ENCODE measurements around the gene SMIM32.

SMIM32 gene

DNA sequence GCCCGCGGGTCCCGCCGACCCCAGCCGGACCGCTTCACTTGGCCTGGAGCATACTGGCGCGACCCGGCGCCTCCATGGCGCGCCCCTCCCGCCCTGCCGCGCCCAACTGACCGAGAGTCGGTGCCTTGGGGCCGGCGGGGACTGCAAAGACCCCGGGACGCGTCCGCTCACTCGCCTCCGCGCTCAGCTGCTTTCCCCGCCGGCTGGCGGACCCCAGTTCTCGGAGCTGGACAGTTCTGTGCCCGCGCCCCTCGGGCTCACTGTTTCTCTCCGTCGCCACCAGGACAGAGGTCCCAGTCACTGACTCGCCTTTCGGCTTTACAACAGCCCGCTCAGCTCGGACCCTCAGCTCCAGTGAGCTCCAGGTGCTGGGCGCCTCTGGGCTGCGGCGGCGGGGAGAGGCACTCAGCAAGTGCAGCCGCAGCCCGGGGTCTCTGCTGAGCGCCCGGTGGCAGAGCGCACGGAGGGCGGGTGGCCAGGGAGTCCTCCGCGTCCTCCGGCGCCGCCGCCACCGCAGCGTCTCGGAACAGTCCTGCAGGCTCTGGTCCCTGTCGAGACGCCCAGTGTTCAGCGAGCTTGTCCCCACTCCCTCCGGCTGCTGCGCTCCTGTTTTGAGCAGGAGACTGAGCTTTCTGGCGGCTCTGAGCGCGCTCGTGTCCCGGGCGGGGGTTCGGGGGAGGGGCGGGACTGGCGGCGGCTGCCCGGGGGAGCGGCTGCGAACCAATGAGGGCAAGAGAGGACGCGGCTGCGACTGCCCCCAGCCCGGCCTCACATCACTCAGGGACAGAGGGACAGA, at the start of gene SMIM32:
Gene SMIM32 (minus strand): TSS at position 637 of the 796 bp plus-strand sequence. CDS start 638 bp downstream, outside the sequence.
- TF ChIP-seq ZNF274 (IDR thresholded peaks at IDR 0.05; ENCODE audit: low read depth, low read length), result no peak
- H3K4me3 ChIP-seq (ENCODE audit: low read length), result no peak within 1 kb of the TSS

DNA sequence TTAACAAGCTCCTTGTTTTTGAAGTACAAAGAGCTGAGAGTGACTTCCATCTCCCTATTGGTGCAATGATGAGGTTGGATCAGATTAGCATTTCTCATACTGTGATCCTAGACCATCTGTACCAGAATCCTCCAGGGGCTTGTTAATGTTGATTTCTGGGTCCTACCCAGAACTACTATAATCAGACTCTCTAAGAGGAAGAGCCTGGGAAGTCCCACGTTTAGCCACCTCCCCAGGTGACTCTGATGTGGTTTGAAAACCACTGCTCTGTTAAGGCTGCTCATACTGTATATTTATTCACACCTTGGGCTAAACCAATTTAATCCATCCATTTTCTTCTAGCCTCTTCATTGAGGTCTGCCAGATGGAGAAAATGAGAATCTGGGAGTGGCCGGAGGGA, 49.6 kb upstream of the SMIM32 start:
- no peak for TF ChIP-seq ZNF274 (IDR thresholded peaks at IDR 0.05; ENCODE audit: low read depth, low read length)
- H3K4me3 ChIP-seq (ENCODE audit: low read length), result no peak overlapping the region

DNA sequence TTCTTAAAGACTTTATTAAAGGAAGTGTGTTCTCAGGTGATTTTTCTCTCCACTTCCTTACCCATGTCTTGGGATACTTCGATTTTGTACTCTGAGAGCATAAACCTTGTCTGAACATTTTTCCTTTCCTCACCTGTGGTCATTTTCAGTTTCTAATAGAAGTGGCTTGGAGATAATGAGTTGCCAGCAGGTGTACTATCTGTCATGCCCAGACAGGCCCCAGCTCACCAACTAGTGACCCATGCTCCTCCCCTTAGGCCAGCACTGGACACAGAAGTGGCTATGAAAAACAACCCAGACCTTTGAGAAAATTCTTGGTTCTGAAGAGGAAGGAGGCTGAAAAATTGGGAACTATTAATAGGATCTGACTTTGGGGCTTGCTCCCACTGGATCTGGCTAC, 49.2 kb upstream of the SMIM32 start:
- no peak overlapping the region for H3K4me3 ChIP-seq (ENCODE audit: low read length)
- TF ChIP-seq ZNF274 (IDR thresholded peaks at IDR 0.05; ENCODE audit: low read depth, low read length), result no peak

DNA sequence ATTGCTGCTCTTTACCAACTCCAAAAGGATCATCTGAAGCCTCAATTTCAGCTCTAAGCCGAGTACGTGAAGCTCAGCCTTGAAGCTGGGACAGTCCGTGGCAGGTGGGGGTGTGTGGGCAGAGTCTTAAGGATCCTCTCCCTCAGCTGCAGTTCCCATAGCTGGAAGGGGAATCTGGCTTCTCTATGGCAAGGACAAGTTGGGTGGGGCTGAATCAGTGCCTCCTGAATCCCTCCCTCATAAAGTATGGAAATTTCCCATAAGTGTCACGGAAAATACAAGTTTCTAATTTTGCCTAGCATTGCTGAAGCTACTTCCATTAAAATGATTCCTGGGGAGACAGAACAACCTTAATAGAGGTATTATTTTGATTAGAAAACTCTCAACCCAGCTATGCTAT, 47.9 kb upstream of the SMIM32 start:
- H3K4me3 ChIP-seq (ENCODE audit: low read length), result no peak overlapping the region
- no peak for TF ChIP-seq ZNF274 (IDR thresholded peaks at IDR 0.05; ENCODE audit: low read depth, low read length)

DNA sequence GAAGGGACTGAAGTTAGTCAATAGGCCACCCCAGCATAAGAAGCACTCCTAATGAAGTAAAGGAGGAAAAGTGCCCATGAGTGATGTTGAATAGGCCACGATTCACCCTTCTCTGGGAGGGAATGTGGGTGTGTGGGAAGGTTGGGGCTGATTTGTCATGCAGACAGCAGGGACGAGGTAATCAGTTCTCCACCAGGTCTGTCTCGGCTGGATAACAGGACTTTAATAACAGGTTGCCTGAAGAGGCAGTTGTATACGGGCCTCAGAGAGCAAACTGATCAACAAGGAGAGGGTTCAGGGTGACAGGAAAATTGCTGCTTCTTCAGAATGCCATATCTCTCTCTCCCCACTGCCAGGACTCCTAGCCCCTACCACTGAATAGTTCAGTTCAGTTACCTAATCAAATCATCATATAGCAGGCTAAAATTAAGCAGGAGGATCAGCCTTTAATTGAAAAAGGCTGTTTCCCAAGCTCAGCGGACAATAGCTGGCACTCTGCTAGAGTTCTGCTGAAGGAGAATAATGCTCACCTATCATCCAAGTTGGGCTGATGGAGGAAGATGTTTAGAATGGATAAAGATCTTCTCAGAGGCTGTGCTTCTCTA, 43.6 kb upstream of the SMIM32 start:
- no peak overlapping the region for H3K4me3 ChIP-seq (ENCODE audit: low read length)
- no peak for TF ChIP-seq ZNF274 (IDR thresholded peaks at IDR 0.05; ENCODE audit: low read depth, low read length)

DNA sequence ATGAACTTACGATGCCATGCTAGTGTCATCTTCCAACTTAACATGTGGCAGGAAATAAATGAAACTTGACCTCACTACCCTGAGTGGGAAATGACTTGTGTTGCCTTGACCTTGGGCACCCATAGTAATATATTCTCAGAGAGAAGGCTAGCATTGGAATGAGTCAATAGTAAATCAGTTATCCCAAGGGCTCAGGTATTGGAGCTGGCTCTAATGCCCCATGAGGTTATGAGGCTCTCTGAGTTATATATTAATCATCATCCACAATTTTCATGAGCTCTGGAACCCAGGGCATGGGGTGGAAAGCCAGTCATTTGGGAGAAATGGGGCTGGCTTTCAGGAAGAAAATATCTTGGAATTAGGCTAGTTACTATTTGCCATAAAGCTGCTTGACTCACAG, 42.4 kb upstream of the SMIM32 start:
- TF ChIP-seq ZNF274 (IDR thresholded peaks at IDR 0.05; ENCODE audit: low read depth, low read length), result no peak
- no peak overlapping the region for H3K4me3 ChIP-seq (ENCODE audit: low read length)

DNA sequence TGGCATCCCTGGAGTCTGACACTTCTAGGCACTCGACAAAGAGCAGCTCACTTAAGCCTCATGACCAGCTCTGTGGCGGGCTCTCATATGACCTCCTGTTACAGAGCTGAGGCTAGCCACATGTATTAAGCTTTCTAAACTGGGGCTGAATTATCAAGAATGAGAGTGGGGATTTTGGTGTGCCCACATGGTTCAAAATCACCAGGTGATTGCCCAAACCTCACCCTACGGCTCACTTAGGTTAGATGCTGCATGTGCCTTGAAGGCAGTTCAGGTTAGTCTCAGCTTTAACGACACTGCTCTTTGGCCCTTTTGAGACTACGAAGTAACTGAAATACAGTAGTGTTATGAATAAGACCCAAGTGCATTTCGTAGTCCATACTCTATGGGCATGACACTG, 39.4 kb upstream of the SMIM32 start:
- TF ChIP-seq ZNF274 (IDR thresholded peaks at IDR 0.05; ENCODE audit: low read depth, low read length), result no peak
- H3K4me3 ChIP-seq (ENCODE audit: low read length), result no peak overlapping the region

DNA sequence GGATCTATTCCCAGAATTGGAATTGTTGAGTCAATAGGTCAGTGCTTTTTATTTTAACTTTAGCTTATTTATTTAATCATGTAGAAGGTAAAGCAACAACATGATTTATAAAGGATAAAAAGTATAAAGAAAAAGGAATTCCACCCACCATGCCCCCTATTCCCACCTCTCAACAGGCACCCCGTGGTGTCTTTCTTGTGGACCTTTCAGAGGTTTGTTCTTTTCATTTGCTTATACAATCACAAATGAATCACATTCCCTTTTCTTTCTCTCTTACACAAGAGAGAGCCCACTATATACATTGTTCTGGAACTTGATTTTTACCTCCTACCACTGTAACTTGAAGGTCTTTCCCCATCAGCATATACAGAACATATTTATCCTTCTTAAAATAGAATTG, 37.2 kb upstream of the SMIM32 start:
- H3K4me3 ChIP-seq (ENCODE audit: low read length), result no peak overlapping the region
- no peak for TF ChIP-seq ZNF274 (IDR thresholded peaks at IDR 0.05; ENCODE audit: low read depth, low read length)

DNA sequence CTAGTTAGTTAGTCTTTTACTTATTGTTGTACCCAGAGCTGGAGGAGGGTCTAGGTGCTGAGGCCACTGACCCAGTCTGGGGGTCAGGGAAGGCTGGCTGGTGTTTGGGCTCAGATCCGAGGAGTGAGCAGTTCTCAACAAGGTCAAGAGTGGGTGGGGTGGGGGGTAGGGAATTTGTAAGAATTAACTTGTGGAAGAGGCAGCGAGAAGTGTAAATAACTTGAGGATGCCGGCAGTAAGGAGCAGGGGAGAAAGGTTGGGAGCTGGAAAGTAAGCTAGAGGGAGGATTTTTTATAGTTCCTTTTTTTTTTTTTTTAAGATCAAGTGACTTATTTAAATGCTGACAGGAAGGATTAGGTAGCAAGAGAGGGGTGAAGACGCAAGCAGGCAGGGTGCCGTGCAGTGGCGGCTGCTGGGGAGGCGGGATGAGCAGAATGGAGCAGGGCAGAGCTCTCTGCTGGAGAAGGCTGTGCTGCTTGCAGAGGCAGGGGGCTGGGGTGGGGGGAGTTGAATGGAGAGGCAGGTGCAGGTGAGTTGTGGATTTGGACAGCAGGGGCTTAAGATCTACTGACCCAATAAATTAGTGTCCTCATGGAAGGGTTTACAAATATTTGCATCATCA, 35.3 kb upstream of the SMIM32 start:
- no peak for TF ChIP-seq ZNF274 (IDR thresholded peaks at IDR 0.05; ENCODE audit: low read depth, low read length)
- H3K4me3 ChIP-seq (ENCODE audit: low read length), result no peak overlapping the region

DNA sequence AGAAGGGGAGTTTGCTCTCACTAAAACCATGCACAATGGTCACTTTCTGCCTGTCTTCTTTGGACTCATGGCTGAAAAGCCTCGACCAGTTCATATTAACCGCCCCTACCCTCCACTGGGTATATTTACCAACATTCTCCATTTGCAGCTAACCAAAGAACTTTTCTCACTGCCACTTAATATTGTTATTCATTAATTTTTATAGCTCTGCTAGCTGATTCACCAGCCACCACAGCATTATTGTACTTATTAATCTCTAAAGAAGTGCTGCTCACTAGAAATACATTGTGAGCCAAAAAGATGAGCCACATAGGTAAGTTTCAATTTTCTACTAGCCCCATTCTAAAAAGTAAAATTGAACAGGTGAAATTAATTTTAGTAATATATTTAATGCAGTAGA, 33.4 kb upstream of the SMIM32 start:
- no peak overlapping the region for H3K4me3 ChIP-seq (ENCODE audit: low read length)
- no peak for TF ChIP-seq ZNF274 (IDR thresholded peaks at IDR 0.05; ENCODE audit: low read depth, low read length)

DNA sequence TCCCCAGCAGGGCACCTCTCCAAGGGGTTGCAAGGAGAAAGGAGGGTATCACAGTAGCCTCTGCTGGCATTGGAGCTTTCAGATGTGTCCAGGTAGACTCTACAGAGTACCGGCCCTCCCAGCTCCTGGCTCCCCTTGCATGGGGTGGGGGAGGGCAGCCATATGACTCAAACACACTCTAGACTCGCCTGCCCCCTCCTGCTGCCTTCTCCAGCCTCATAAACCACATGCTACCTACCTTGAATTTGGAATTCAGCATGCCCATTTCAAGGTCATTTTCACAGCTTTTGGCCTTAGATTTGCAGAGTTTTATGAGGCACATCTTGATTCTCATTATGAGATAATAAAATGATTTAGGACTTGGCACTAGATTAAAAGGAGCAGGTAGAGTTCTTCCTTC, 32.8 kb upstream of the SMIM32 start:
- H3K4me3 ChIP-seq (ENCODE audit: low read length), result no peak overlapping the region
- TF ChIP-seq ZNF274 (IDR thresholded peaks at IDR 0.05; ENCODE audit: low read depth, low read length), result no peak

DNA sequence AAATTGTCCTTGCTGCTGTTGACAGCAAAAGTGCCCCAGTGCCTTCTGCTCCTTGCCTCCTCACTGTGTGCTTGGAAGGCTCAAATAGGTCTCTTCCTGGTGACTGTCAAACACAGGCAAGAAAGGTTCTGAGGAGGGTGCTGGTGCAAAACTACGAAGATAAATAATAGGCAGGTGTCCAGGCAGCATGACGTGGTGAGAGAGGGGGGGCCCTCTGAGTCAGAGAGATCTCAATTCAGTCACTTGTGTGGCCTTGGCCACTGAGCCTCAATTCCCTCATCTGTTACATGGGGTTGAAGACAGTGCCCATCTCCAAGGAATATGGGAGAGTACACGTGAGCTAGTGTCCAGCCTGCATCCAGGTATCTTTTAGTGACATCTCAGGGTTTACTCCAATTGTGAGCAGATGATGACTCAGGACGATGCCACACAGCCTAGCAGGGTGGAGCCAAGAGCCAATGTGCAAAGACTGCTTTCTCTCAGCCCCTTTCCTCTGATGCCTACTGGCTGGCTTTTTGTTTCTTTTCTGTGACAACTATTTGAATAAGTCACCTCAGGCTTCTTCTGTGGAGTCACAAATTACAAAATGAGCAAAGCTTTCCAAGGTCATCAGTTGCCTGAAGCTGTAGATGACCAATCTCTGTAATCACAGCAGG, 29.7 kb upstream of the SMIM32 start:
- TF ChIP-seq ZNF274 (IDR thresholded peaks at IDR 0.05; ENCODE audit: low read depth, low read length), result no peak
- H3K4me3 ChIP-seq (ENCODE audit: low read length), result no peak overlapping the region

DNA sequence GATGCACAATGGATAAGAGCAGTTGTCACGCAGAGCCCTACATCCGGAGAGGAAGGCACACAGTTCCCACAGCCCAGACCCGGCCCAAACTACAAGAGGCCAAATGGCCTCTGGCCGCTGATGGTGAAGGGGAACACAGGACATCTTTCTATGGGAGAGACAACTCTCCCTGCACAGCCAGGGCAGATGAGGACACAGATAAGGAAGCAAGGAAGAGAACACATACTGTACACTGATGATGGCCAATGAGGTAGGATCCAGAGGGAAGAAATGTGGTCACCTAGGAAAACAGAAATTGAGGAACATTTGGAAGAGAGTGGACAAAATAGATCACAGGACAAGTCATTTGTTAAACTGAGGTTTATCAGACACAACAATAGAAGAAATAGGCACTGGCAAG, 28.4 kb upstream of the SMIM32 start:
- H3K4me3 ChIP-seq (ENCODE audit: low read length), result no peak overlapping the region
- no peak for TF ChIP-seq ZNF274 (IDR thresholded peaks at IDR 0.05; ENCODE audit: low read depth, low read length)

DNA sequence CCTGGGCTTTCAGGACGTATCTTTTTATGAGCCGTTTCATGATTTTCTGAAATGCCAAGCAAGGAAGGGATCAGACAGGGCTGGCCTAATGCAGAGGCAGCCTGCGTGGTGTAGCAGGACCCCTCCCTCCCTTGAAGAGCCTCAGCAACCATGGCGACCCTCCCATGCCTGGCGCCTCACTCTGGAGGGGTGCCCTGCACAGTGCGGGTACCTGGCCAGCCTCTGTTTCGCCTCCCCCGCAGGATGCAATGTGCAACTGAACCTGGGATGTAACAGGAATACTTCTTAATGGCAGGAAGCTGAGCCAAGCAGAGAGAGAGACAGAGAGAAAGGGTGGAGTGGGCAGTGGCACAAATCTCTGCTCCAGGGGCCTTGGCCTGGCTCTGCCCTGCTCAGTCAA, 23.3 kb upstream of the SMIM32 start:
- TF ChIP-seq ZNF274 (IDR thresholded peaks at IDR 0.05; ENCODE audit: low read depth, low read length), result no peak
- no peak overlapping the region for H3K4me3 ChIP-seq (ENCODE audit: low read length)

DNA sequence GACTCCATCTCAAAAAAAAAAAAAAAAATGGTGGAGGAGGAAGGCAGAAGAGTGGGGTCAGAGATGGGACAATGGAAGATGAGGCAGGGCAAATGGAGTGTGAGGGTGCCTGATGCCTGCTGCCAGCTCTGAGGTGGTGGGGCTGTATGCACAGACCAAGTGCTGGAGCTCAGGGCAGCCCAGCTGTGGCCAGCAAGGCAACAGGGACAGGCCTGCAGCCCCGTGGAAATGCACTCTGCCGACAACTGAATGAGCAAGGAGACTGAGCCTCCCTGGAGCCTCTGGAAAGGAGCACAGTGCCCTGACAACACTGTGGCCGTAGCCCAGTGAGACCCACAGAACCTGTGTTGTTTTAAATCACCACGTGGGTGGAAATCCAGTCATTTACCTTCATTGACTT, 22.9 kb upstream of the SMIM32 start:
- no peak for TF ChIP-seq ZNF274 (IDR thresholded peaks at IDR 0.05; ENCODE audit: low read depth, low read length)

More for the DNA sequence above, 22.9 kb upstream of the SMIM32 start:
- H3K4me3 ChIP-seq (ENCODE audit: low read length), result no peak overlapping the region
